CD4-positive, alpha-beta T cell treated with Interleukin-17A for 4 hours (primary cell): ENCODE results near the gene LOC101059915.
"Not testable (repeated sequence)": the region's sequence is repeated elsewhere in the genome, so short reads cannot be mapped to it uniquely, and the experiment has no call there.

Source experiments
- DNase-seq: peaks from one replicate; pipeline ENCODE4 v3.0.0-alpha.2; 2020; ENCODE audit warnings: mixed read lengths

LOC101059915 gene

GRCh38 chrX:71644406-71644805, 22.9 kb upstream of the LOC101059915 start:
- not testable (repeated sequence) for DNase-seq

DNA sequence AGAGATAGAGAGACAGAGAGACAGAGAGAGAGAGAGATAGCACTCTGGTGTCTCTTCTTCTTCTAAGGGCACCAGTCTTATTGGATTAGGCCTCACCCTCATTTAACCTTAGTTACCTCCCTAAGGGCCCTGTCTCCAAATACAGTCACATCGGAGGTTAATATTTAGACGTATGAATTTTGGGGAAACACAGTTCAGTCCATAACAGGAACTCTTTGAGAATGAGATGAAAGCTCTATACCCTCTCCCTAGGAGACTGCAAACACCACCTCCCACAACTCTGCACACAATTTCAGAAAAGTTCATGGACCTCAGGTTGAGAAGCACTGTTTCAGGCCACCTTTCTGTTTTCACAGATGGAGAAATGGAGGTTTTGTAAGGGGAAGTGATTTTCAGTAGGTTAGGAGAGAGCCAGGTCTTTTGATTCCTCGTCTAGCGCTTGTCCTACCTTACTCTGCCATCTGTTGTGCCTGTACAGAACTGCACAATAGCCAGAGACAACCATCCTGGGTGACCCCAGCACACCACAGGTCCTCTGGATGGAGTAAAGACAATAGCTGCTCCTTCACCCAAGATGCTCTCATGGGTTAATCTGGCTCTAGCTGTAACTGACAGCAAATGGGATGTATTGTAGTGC, 16.9 kb upstream of the LOC101059915 start:
- DNase-seq, result peak; percentile 25

- peak; percentile 70 for DNase-seq
Observed at GRCh38 chrX:71652405-71652804, 14.9 kb upstream of the LOC101059915 start.

GRCh38 chrX:71653344-71653743, 14.0 kb upstream of the LOC101059915 start:
- DNase-seq, result no peak

DNA sequence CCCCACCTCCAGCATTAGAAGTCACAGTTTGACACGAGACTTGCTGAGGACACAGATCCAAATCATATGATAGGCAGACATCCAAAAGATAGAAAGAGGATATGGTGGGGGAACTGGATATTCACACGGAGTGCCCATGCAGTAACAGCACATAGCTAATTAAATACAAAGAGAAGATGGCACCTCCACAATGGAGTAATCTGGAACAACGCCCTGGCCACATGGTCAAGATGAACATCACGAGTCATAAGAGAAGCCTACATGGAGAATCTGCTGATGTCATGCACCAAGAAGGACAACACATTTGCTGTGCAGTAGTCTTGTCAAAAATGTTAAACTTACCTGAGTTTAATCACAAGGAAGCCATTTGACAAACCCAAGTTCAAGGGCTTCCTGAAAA, 10.1 kb upstream of the LOC101059915 start:
- no peak for DNase-seq

DNA sequence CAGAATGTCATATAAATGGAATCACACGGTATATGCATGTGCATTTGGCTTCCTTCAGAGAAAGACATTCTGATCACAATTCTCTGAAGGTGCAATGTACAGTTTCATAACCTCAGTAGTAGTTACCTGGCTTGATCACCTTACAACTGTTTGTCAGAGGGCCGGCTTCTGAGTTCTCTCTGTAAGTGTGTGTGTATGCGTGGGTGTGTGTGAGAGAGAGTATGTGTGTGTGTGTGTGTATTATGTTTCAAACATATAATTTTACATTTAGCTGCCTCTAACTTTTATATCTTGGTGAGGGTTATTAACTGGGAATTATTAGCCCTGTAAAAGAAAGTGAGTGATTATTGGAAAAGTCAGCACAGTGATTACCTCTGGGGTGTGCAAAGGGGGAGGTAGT, 8.0 kb upstream of the LOC101059915 start:
- DNase-seq, result no peak

DNA sequence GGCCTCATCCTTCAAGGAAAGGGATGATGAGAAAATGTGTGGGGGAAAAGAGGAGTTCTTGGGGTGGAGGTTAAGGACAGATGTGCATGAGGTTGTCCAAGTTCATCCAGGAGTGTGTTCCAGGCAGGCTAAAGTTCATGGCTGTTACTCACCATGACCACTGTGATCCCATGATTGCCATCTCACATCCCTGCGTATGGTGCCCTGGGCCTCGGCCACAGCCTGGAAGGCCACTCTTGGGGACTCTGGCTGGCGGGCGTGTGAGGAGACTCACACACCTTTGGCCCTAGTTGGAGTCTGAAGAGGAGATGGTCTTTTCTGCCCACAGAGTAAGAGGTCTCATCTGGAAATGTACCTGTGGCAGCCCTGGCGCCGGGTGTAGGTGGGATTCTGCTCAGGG, 7.4 kb upstream of the LOC101059915 start:
- no peak for DNase-seq

GRCh38 chrX:71660562-71661416, 6.6 kb upstream of the LOC101059915 start:
- DNase-seq, result no peak

GRCh38 chrX:71661919-71662318, 5.4 kb upstream of the LOC101059915 start:
- DNase-seq, result no peak

GRCh38 chrX:71662654-71663053, 4.7 kb upstream of the LOC101059915 start:
- DNase-seq, result peak; percentile 16

- DNase-seq, result peak; percentile 44
Observed at GRCh38 chrX:71663238-71663637, 4.1 kb upstream of the LOC101059915 start.

GRCh38 chrX:71664202-71664601, 3.1 kb upstream of the LOC101059915 start:
- not testable (repeated sequence) for DNase-seq

GRCh38 chrX:71664889-71665491, 2.4 kb upstream of the LOC101059915 start:
- DNase-seq, result no peak

DNA sequence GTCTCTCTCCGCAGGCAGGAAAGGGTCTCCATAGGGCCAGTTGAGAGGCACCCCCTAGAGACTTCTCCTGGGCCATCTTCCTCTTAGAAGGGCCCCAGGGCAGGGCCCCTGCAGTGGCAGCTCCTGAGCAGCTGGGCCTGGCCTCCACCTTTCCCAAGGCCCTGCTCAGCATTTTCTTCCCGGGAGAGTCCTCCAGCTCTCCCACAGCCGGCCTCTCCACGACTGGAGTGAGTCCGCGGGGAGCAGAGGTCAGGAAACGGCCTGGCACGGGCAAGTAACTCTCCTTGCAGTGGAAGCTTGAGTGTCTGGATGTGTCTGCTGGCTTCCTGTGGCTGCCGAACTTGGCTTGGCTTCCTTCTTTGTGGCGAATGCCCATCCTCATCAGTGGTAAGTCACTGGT, 1.6 kb upstream of the LOC101059915 start:
- DNase-seq, result no peak

GRCh38 chrX:71666240-71667223, 814 bp upstream of the LOC101059915 start:
- no peak for DNase-seq

- no peak for DNase-seq
Observed at GRCh38 chrX:71668248-71668595, 876 bp downstream of the LOC101059915 start.

DNA sequence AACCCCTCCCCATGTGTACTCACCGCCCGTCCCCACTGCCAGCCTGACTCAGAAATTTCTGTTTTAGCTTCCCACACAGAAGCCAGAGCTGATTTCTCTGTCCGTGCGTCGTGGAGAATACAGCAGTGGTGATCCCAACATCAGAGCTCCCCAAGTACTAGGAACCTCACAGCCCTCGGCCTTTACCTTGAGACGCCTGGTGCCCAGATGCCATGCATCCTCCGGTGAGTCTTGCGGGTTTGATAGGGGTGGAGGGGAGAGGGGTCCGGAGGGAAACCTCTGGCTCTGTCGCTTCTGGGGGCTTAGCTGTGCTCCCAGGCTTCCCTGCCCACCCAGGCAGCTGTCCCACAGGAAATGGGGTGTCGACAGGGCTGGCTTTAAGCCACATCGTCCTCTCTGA, 2.1 kb downstream of the LOC101059915 start:
- DNase-seq, result no peak

GRCh38 chrX:71669947-71670346, 2.6 kb downstream of the LOC101059915 start:
- DNase-seq, result peak; percentile 45

- DNase-seq, result peak; percentile 33
Observed at GRCh38 chrX:71671043-71671780, 3.9 kb downstream of the LOC101059915 start.

DNA sequence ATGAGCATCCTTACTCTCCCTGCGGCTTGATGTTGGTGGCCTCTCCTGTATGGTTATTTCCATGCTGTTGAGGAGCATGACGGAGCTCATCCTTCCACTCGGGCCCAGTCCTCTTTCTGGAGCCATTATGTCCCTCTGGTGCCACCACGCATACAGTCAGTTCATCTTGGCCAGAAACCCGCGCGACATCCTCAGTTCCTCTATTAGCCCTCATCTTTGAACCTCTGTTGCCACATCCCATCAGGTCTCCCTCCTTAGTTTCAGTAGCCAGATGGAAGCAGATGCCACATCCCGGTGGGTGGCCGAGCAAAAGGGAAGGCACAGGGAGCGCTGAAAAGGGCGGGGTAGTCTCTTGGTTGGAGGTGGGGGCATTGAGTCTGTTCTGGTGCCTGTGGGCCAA, 4.6 kb downstream of the LOC101059915 start:
- no peak for DNase-seq

- DNase-seq, result not testable (repeated sequence)
Observed at GRCh38 chrX:71675636-71676035, 8.3 kb downstream of the LOC101059915 start.
